ENCODE measurements around the gene SORCS2.

DNA sequence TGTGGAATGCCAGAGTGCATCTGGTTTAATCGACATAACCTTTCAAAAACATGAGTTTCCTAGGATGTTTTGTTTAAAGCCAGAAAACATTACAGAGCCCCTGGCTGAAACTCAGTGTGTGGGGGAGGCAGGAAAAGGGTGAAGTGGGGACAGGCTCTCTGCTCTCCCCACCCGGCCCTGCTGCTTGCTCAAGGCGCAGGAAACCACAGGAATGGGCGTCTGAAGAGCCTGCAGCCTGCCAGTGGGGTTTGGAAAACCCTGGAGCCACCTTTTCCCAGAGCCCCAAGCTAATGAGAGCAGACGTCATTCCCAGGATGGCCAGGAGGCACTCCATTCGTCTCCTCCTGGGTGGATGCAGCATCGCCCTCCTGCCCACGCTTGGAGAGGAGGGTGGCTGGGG lies 506.7 kb downstream of the SORCS2 start:
- TF ChIP-seq EZH2 (IDR thresholded peaks at IDR 0.05) (no peak), POLR2AphosphoS5 (IDR thresholded peaks at IDR 0.05; ENCODE audit: borderline replicate concordance, low read depth, low read length) (no peak)

All from SK-N-MC (cell line).